GM18858 (cell line): ENCODE results near the gene TBC1D9.

ENCODE experiments used
- ATAC-seq: cut with Tn5 transposase; IDR thresholded peaks from one replicate; pipeline ENCODE4 v1.9.1; 2021; ENCODE audit not compliant: unreplicated experiment

The TBC1D9 gene

GRCh38 chr4:140622333-140622958, 133.7 kb downstream of the TBC1D9 start:
- no peak for ATAC-seq

- no peak for ATAC-seq
Observed at GRCh38 chr4:140621161-140621560, 135.0 kb downstream of the TBC1D9 start.

- no peak for ATAC-seq
Observed at GRCh38 chr4:140617499-140618248, 138.5 kb downstream of the TBC1D9 start.

GRCh38 chr4:140615451-140615850, 140.7 kb downstream of the TBC1D9 start:
- no peak for ATAC-seq

- no peak for ATAC-seq
Observed at GRCh38 chr4:140612357-140612756, 143.8 kb downstream of the TBC1D9 start.

- no peak for ATAC-seq
Observed at GRCh38 chr4:140611854-140612253, 144.3 kb downstream of the TBC1D9 start.

- peak; percentile 89 for ATAC-seq
Observed at GRCh38 chr4:140609548-140610425, 146.4 kb downstream of the TBC1D9 start.

GRCh38 chr4:140607852-140608251, 148.3 kb downstream of the TBC1D9 start:
- ATAC-seq: no peak

GRCh38 chr4:140604544-140604943, 151.6 kb downstream of the TBC1D9 start:
- ATAC-seq: no peak

GRCh38 chr4:140603286-140603685, 152.9 kb downstream of the TBC1D9 start:
- ATAC-seq: no peak

GRCh38 chr4:140602714-140603113, 153.5 kb downstream of the TBC1D9 start:
- ATAC-seq: no peak

GRCh38 chr4:140600408-140600807, 155.8 kb downstream of the TBC1D9 start:
- no peak for ATAC-seq

- no peak for ATAC-seq
Observed at GRCh38 chr4:140595065-140595464, 161.1 kb downstream of the TBC1D9 start.

- ATAC-seq: no peak
Observed at GRCh38 chr4:140584439-140584838, 171.7 kb downstream of the TBC1D9 start.

- no peak for ATAC-seq
Observed at GRCh38 chr4:140581078-140581477, 175.1 kb downstream of the TBC1D9 start.

- no peak for ATAC-seq
Observed at GRCh38 chr4:140579278-140579677, 176.9 kb downstream of the TBC1D9 start.

GRCh38 chr4:140575489-140575888, 180.7 kb downstream of the TBC1D9 start:
- no peak for ATAC-seq

- no peak for ATAC-seq
Observed at GRCh38 chr4:140571620-140572019, 184.6 kb downstream of the TBC1D9 start.
